Tibial artery (tissue), 4 donors: ENCODE data around the gene NTM.

ENCODE experiments used
- DNase-seq, 2 donors: peaks; one replicate each; pipeline ENCODE4 v3.0.0-alpha.2; 2019
- H3K27ac ChIP-seq, 2 donors: fragments of 200-600 bp; sonication (generic) in 1 of 2; 1 replicate in 1 of 2; 2 replicates in 1 of 2; pipeline ENCODE4 v1.5.1; 2018 to 2019; ENCODE audit warnings: mild to moderate bottlenecking in 1 of 2
- H3K27me3 ChIP-seq, 2 donors: fragments of 200-600 bp; sonication (generic) in 1 of 2; one replicate each; pipeline versions ENCODE4 v1.5.1 to v1.6.0; 2016 to 2019
- H3K36me3 ChIP-seq, 3 donors: fragments of 200-600 bp; sonication (generic) in 2 of 3; one replicate each; pipeline ENCODE4 v1.5.1; 2016 to 2019; ENCODE audit warnings: mild to moderate bottlenecking in 2 of 3
- H3K4me1 ChIP-seq, 4 donors: fragments of 200-600 bp; sonication (generic) in 2 of 4; 1 replicate in 3 of 4; 2 replicates in 1 of 4; pipeline ENCODE4 v1.5.1; 2016 to 2019
- H3K4me3 ChIP-seq, 2 donors: fragments of 200-600 bp; sonication (generic) in 1 of 2; 1 replicate in 1 of 2; 2 replicates in 1 of 2; pipeline ENCODE4 v1.5.1; 2018 to 2019; ENCODE audit warnings: mild to moderate bottlenecking in 2 of 2
- H3K9me3 ChIP-seq, 3 donors: fragments of 200-600 bp; sonication (generic) in 1 of 3; one replicate each; pipeline ENCODE4 v1.5.1; 2016 to 2019
- intact Hi-C: fragments of 100-400 bp; cut with DNase I; formaldehyde crosslinking; loops from one replicate; pipeline ENCODE4 v1.15.0; 2023; ENCODE audit warnings: low total_unique reads
- TF ChIP-seq, protein P1 (sequence below), 2 experiments: fragments of 200-600 bp in 1 of 2; fragments of 450-650 bp in 1 of 2; IDR thresholded peaks; one replicate each; pipeline ENCODE4 v1.5.1; 2017 to 2019; ENCODE audit warnings: antibody characterized with exemption in 2 of 2, mild to moderate bottlenecking in 1 of 2, moderate library complexity in 1 of 2

The NTM gene

DNA sequence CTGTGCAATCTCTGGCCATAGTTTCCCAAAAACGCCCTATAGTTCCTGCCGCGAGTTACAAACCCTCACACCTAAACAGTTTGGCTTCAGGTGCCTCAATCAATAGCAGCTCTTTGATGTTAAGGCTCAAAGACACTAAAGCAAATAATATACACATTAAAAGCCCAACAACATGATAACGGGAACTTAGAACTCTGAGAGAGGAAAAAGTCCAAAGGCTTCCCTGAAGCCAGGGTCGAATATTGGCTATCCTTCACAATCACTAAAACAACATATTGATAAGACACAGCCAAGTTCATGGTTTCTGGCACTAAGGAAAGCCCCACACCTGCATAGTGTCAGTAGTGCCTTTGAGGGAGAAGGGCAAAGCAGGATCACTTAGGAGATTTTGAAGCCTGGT lies 54.9 kb downstream of the NTM start:
- Histone ChIP-seq H3K9me3 (no peaks in the 10 kb centered on the region), H3K27me3 (no peaks in the 10 kb centered on the region), H3K27ac (no peak overlapping the region), H3K36me3 (no peaks in the 10 kb centered on the region), H3K4me1 (no peaks in the 10 kb centered on the region), H3K4me3 (no peak overlapping the region)
- TF ChIP-seq, protein P1, sequence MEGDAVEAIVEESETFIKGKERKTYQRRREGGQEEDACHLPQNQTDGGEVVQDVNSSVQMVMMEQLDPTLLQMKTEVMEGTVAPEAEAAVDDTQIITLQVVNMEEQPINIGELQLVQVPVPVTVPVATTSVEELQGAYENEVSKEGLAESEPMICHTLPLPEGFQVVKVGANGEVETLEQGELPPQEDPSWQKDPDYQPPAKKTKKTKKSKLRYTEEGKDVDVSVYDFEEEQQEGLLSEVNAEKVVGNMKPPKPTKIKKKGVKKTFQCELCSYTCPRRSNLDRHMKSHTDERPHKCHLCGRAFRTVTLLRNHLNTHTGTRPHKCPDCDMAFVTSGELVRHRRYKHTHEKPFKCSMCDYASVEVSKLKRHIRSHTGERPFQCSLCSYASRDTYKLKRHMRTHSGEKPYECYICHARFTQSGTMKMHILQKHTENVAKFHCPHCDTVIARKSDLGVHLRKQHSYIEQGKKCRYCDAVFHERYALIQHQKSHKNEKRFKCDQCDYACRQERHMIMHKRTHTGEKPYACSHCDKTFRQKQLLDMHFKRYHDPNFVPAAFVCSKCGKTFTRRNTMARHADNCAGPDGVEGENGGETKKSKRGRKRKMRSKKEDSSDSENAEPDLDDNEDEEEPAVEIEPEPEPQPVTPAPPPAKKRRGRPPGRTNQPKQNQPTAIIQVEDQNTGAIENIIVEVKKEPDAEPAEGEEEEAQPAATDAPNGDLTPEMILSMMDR (IDR thresholded peaks at IDR 0.05): no peak
- no peak for DNase-seq
- intact Hi-C loops: no loop called here

DNA sequence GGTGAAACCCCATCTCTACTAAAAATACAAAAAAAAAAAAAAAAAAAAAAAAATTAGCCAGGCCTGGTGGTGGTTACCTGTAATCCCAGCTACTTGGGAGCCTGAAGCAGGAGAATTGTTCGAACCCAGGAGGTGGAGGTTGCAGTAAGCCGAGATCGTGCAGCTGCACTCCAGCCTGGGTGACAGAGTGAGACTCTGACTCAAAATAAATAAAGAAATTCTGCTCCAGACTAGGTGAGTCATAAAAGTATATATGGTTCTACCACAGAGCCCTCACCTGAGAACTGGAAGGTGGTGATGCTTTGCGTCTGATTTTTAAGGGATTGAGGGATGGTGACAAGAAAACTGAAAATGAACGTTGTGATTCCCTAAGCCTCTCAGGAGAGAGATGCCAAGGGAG lies 58.4 kb downstream of the NTM start:
- Histone ChIP-seq H3K27me3 (no peaks in the 10 kb centered on the region), H3K9me3 (no peaks in the 10 kb centered on the region), H3K36me3 (no peaks in the 10 kb centered on the region), H3K27ac (no peak overlapping the region), H3K4me1 (no peaks in the 10 kb centered on the region), H3K4me3 (no peak overlapping the region)
- TF ChIP-seq, protein P1 (IDR thresholded peaks at IDR 0.05): no peak
- no peak for DNase-seq
- intact Hi-C loops: no loop called here

DNA sequence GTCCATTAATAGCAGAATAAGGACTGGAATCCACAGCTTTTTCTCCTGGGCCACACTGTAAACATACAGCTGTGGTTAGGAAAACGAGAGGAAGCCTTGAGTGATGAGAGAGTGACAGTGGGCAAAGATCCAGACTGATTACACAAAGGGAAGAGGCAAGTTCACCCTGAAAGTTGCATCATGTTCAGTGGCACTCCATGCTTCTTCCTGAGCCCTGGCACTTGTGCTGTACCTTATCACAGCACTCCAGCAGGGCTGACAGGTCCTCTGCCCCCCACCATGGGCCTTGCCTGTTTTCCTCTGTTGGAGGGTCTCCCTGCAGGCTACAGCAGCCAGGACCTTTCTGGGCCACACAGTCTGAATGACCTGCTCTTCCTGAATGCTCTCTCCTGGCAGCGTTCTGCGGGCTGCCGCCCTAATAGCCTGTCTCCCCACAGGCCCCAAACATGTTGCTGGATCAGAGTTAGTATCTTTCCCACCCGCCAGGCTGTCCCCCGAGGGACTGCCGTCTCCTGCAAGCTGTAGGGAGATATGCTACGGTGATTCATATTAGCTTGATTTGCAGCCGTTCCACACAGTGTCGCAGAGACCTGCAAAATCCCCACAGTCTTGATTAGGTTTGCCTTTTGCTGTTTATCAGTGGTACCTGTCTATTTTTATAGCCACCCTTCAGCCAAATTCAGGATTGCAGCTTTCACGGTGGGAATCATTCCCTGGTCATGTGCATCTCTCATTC lies 60.2 kb downstream of the NTM start:
- intact Hi-C loops: no loop called here
- H3K4me3 ChIP-seq: no peak overlapping the region
- H3K4me1 ChIP-seq: no peaks in the 10 kb centered on the region
- H3K27ac ChIP-seq: no peak overlapping the region
- H3K36me3 ChIP-seq: no peaks in the 10 kb centered on the region
- H3K27me3 ChIP-seq: no peaks in the 10 kb centered on the region
- TF ChIP-seq, protein P1 (IDR thresholded peaks at IDR 0.05): no peak
- no peaks in the 10 kb centered on the region for H3K9me3 ChIP-seq
- DNase-seq: no peak

DNA sequence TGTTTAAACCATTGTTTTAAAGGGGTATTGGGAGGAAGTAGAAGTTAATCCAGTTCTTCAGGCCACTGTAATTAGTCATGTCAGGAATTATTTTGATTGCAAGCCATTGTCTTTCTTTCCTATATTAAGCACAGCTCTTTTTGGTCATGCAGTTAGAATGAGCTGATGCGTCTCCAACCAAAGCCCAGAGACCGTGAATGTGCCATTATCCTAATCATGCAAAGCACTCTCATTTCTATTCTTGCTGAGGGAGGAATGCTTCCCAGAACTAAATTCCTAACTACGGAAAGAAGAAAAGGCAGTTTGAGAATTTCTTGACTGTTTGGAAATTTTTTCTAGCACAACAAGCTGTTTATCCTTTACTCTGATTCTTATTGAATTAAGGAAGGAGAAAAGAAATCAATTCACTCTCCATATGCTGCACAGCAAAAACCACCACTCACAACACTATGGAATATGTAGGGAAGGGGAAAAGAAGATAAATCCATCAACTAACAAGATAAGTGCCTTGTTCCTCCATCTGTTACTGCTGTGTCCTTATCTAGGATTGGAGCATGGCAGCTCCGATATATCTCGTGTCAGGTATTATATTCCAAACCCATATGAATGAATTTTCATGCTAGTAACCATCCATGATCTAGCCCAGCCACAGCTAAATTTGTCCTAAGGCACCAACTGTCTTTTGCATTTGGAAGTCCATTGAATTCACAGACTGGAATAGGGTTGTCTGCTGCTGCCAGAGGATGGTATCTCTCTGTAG lies 70.8 kb downstream of the NTM start:
- intact Hi-C loops: no loop called here
- H3K36me3 ChIP-seq: no peaks in the 10 kb centered on the region
- H3K27ac ChIP-seq: no peak overlapping the region
- no peaks in the 10 kb centered on the region for H3K4me1 ChIP-seq
- H3K4me3 ChIP-seq: no peak overlapping the region
- no peak for DNase-seq
- H3K27me3 ChIP-seq: no peaks in the 10 kb centered on the region
- H3K9me3 ChIP-seq: peaks cover 0 to 8% (median 0%) of the 10 kb centered on the region in 3 donors
- TF ChIP-seq, protein P1 (IDR thresholded peaks at IDR 0.05): no peak

DNA sequence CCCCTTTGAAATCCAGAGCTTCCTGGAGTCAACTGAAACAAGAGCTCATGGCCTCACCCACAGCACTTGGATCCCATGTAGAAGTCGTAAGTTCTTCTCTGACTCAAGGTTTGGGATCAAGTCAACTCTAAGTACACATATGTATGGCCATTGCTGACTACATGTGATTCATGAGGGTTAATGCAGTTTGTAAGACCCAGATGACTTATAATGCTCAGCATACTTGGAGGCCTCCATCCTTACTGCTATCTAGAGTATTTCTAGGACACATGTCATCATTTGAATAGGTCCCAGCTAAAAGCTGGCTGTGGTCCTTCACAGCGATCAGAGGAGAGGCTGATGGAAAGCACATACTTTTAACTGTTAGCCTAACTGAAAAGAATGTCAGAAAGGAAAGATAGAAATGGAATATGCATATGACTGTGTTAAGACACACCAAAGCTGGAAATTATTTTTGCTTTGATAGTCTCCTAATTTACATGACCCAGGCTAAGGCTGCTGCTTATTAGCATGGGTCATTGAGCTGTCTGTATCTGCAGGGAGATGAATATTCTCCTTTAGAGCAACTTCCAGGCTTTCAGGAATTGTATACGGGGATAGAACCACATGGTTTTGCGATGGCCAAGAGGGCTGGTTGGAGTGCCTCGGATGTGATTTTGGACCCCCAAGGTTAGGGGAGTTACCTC lies 76.3 kb downstream of the NTM start:
- DNase-seq: no peak
- no peaks in the 10 kb centered on the region for H3K4me1 ChIP-seq
- TF ChIP-seq, protein P1 (IDR thresholded peaks at IDR 0.05): no peak
- no peak overlapping the region for H3K27ac ChIP-seq
- no peak overlapping the region for H3K4me3 ChIP-seq
- H3K27me3 ChIP-seq: no peaks in the 10 kb centered on the region
- H3K36me3 ChIP-seq: no peaks in the 10 kb centered on the region
- intact Hi-C loops: no loop called here
- no peaks in the 10 kb centered on the region for H3K9me3 ChIP-seq
